Astrocyte (in vitro differentiated cells and primary cell): Measurements from ENCODE around the gene RAD51.

Experiments
- CTCF ChIP-seq: IDR thresholded peaks from 2 replicates; pipeline ENCODE4 v1.5.1; 2011; ENCODE audit warnings: low read depth, mild to moderate bottlenecking, inconsistent platforms, low read length, moderate library complexity; ENCODE audit not compliant: insufficient read depth
- EZH2 ChIP-seq: IDR thresholded peaks from 2 replicates; pipeline ENCODE4 v1.6.1; 2012; ENCODE audit warnings: mild to moderate bottlenecking, low read length, inconsistent platforms; ENCODE audit not compliant: insufficient read depth

GRCh38 chr15:40768521-40769273 lies 73.7 kb downstream of the RAD51 start:
- no peak for TF ChIP-seq CTCF
- no peak for TF ChIP-seq EZH2
